Measurements from ENCODE around the gene NMT1. TPM values are rescaled to one million over a fixed set of nuclear protein-coding genes. Genes with fewer than 3 reads are reported as not detected.
A peak's percentile ranks its signal among the peaks of the same experiment; 100 is the strongest.

The NMT1 gene
- total and polyA plus RNA-seq, 9 donors: 34.0 to 49.1 (median 37.9) TPM

- no peaks in the 10 kb centered on the region for H3K36me3 ChIP-seq (ENCODE audit: control insufficient read depth, insufficient read depth, low read length)
- H3K27ac ChIP-seq (ENCODE audit: low read length): peak overlapping the region; percentile 97
- H3K4me1 ChIP-seq (ENCODE audit: control insufficient read depth, insufficient read depth, low read length): peaks cover 29% of the 10 kb centered on the region
- H3K4me3 ChIP-seq (ENCODE audit: low read length): peak overlapping the region; percentile 90
- under 1% methylated on average over 35 of the region's 56 CpGs for WGBS (ENCODE audit: insufficient coverage)
- H3K9me3 ChIP-seq (replicated peaks; ENCODE audit: control insufficient read depth, low read depth, low read length): no peaks in the 10 kb centered on the region
- DNase-seq: peak; percentile 91
- H3K27me3 ChIP-seq (ENCODE audit: control insufficient read depth, insufficient read depth, low read length): no peaks in the 10 kb centered on the region
Measured at GRCh38 chr17:45149669-45150664, 88.8 kb downstream of the NMT1 start.

DNA sequence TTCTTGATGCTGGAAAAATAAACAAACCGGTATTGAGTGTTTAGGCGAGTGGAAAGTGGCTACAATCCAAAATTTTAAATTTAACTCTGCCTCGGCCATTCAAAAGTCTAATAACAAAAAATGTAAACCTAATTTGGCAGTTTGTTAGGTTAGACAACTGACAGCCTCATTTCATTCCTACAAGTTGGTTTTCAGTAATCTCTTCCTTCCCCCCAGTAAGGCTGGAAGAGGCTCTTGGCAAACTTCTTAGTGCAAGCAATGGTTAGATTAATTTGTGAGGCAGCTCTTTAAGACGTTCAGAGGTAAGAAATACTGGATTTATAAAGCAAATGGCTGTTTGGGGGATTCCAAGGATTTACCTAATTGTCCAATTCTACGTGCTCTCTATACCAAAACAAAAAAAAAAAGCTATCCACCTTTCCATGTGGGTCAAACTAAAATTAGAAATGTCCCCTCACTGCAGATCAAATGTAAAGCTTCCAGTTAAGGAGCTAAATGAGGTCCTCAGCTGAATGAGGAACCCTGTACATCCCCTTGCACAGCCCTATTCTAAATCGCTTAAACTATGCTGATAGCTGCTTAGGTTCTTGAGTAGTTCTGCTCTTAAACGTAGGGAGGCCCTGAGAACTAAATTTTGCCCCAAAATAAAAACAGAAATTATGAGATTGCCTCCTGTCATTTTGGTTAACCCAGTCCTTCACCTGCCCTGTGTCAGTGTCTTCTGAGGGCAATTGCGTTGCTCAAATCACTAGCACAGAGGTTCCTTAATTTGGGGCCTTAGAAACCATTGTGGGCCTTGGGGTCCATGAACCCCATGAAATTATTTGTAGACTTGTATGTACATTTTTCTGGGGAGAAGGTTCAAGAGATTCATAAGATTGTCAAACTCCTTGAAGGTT, 90.0 kb downstream of the NMT1 start:
- DNase-seq: peak; percentile 74
- 43% methylated on average over 2 of the region's 8 CpGs for WGBS (ENCODE audit: insufficient coverage)
- Histone ChIP-seq H3K4me3 (ENCODE audit: low read length) (peak overlapping the region; percentile 90), H3K27me3 (ENCODE audit: control insufficient read depth, insufficient read depth, low read length) (no peaks in the 10 kb centered on the region), H3K9me3 (replicated peaks; ENCODE audit: control insufficient read depth, low read depth, low read length) (no peaks in the 10 kb centered on the region), H3K4me1 (ENCODE audit: control insufficient read depth, insufficient read depth, low read length) (peaks cover 21% of the 10 kb centered on the region), H3K27ac (ENCODE audit: low read length) (peak overlapping the region; percentile 97), H3K36me3 (ENCODE audit: control insufficient read depth, insufficient read depth, low read length) (no peaks in the 10 kb centered on the region)

DNA sequence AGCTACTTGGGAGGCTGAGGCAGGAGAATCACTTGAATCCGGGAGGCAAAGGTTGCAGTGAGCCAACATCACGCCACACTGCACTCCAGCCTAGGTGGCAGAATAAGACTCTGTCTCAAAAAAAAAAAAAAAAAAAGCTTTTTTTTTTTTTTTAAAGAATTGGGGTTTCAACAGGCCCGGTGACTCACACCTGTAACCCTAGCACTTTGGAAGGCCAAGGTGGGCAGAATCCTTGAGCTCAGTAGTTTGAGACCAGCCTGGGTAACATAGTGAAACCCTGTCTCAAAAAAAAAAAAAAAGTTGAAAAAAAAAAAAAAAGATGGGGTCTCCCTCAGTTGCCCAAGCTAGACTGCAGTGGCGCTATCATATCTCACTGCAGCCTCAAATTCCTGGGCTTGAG, 93.9 kb downstream of the NMT1 start:
- peaks cover 3% of the 10 kb centered on the region for H3K36me3 ChIP-seq (ENCODE audit: control insufficient read depth, insufficient read depth, low read length)
- H3K4me3 ChIP-seq (ENCODE audit: low read length): no peak overlapping the region
- H3K4me1 ChIP-seq (ENCODE audit: control insufficient read depth, insufficient read depth, low read length): peaks cover 22% of the 10 kb centered on the region
- H3K9me3 ChIP-seq (replicated peaks; ENCODE audit: control insufficient read depth, low read depth, low read length): no peaks in the 10 kb centered on the region
- 100% methylated on average over 1 of the region's 4 CpGs for WGBS (ENCODE audit: insufficient coverage)
- no peak for DNase-seq
- no peaks in the 10 kb centered on the region for H3K27me3 ChIP-seq (ENCODE audit: control insufficient read depth, insufficient read depth, low read length)
- H3K27ac ChIP-seq (ENCODE audit: low read length): no peak overlapping the region

- peaks cover 22% of the 10 kb centered on the region for H3K4me1 ChIP-seq (ENCODE audit: control insufficient read depth, insufficient read depth, low read length)
- H3K36me3 ChIP-seq (ENCODE audit: control insufficient read depth, insufficient read depth, low read length): peaks cover 3% of the 10 kb centered on the region
- 100% methylated on average over 1 of the region's 2 CpGs for WGBS (ENCODE audit: insufficient coverage)
Measured at GRCh38 chr17:45155483-45155882, 94.4 kb downstream of the NMT1 start.

GRCh38 chr17:45156242-45156641, 95.1 kb downstream of the NMT1 start:
- H3K27me3 ChIP-seq (ENCODE audit: control insufficient read depth, insufficient read depth, low read length): no peaks in the 10 kb centered on the region
- no peak overlapping the region for H3K27ac ChIP-seq (ENCODE audit: low read length)
- no peak for DNase-seq
- H3K36me3 ChIP-seq (ENCODE audit: control insufficient read depth, insufficient read depth, low read length): peaks cover 3% of the 10 kb centered on the region
- H3K4me1 ChIP-seq (ENCODE audit: control insufficient read depth, insufficient read depth, low read length): peaks cover 19% of the 10 kb centered on the region
- WGBS (ENCODE audit: insufficient coverage): no CpG with 5 or more reads among the region's 3 CpGs
- H3K9me3 ChIP-seq (replicated peaks; ENCODE audit: control insufficient read depth, low read depth, low read length): no peaks in the 10 kb centered on the region
- H3K4me3 ChIP-seq (ENCODE audit: low read length): no peak overlapping the region

More at GRCh38 chr17:45155483-45155882, 94.4 kb downstream of the NMT1 start:
- no peak for DNase-seq
- Histone ChIP-seq H3K27ac (ENCODE audit: low read length) (no peak overlapping the region), H3K9me3 (replicated peaks; ENCODE audit: control insufficient read depth, low read depth, low read length) (no peaks in the 10 kb centered on the region), H3K27me3 (ENCODE audit: control insufficient read depth, insufficient read depth, low read length) (no peaks in the 10 kb centered on the region), H3K4me3 (ENCODE audit: low read length) (no peak overlapping the region)

Other genes starting within 250 kb of the NMT1 start
- gene GJC1, start 231.0 kb upstream of the NMT1 start, total RNA-seq: 22.1 TPM
- 10 to 100 TPM; 19.3 to 35.4 (median 24.3) TPM for gene GJC1, start 231.0 kb upstream of the NMT1 start, polyA plus RNA-seq (ENCODE audit: insufficient read depth in 1 of 8, insufficient read length in 8 of 8, low replicate concordance in 1 of 8)
- 6.6 TPM for gene HIGD1B, start 213.4 kb upstream of the NMT1 start, total RNA-seq
- 1 to 10 TPM; 3.4 to 5.8 (median 4.1) TPM for gene HIGD1B, start 213.4 kb upstream of the NMT1 start, polyA plus RNA-seq (ENCODE audit: insufficient read depth in 1 of 8, insufficient read length in 8 of 8, low replicate concordance in 1 of 8)
- gene EFTUD2, start 161.9 kb upstream of the NMT1 start, total RNA-seq: 53.4 TPM
- gene EFTUD2, start 161.9 kb upstream of the NMT1 start, polyA plus RNA-seq (ENCODE audit: insufficient read depth in 1 of 8, insufficient read length in 8 of 8, low replicate concordance in 1 of 8): 10 to 100 TPM; 59.2 to 76.4 (median 68.8) TPM
- 0.35 TPM for gene GFAP, start 145.8 kb upstream of the NMT1 start, total RNA-seq
- gene GFAP, start 145.8 kb upstream of the NMT1 start, polyA plus RNA-seq (ENCODE audit: insufficient read depth in 1 of 8, insufficient read length in 8 of 8, low replicate concordance in 1 of 8): 1 to 10 TPM in 1 of 8 donors, under 1 TPM in 7; 0.12 to 1.1 (median 0.24) TPM
- gene KIF18B, start 113.5 kb upstream of the NMT1 start, total RNA-seq: 1.9 TPM
- 10 to 100 TPM in 4 of 8 donors, 1 to 10 TPM in 4; 7.4 to 12.2 (median 9.6) TPM for gene KIF18B, start 113.5 kb upstream of the NMT1 start, polyA plus RNA-seq (ENCODE audit: insufficient read depth in 1 of 8, insufficient read length in 8 of 8, low replicate concordance in 1 of 8)
- gene C1QL1, start 93.0 kb upstream of the NMT1 start, total RNA-seq: 5.3 TPM
- gene C1QL1, start 93.0 kb upstream of the NMT1 start, polyA plus RNA-seq (ENCODE audit: insufficient read depth in 1 of 8, insufficient read length in 8 of 8, low replicate concordance in 1 of 8): 10 to 100 TPM in 1 of 8 donors, 1 to 10 TPM in 6, under 1 TPM in 1; 0.82 to 11.1 (median 2.4) TPM
- gene DCAKD, start 9.7 kb upstream of the NMT1 start, total RNA-seq: 27.2 TPM
- 10 to 100 TPM; 28.0 to 40.1 (median 33.7) TPM for gene DCAKD, start 9.7 kb upstream of the NMT1 start, polyA plus RNA-seq (ENCODE audit: insufficient read depth in 1 of 8, insufficient read length in 8 of 8, low replicate concordance in 1 of 8)
- 15.1 TPM for gene PLCD3, start 71.2 kb downstream of the NMT1 start, total RNA-seq
- 10 to 100 TPM; 28.9 to 53.0 (median 39.5) TPM for gene PLCD3, start 71.2 kb downstream of the NMT1 start, polyA plus RNA-seq (ENCODE audit: insufficient read depth in 1 of 8, insufficient read length in 8 of 8, low replicate concordance in 1 of 8)
- gene ACBD4, start 74.4 kb downstream of the NMT1 start, total RNA-seq: 4.1 TPM
- 1 to 10 TPM; 4.2 to 7.7 (median 5.5) TPM for gene ACBD4, start 74.4 kb downstream of the NMT1 start, polyA plus RNA-seq (ENCODE audit: insufficient read depth in 1 of 8, insufficient read length in 8 of 8, low replicate concordance in 1 of 8)
- 8.6 TPM for gene HEXIM1, start 87.2 kb downstream of the NMT1 start, total RNA-seq
- 10 to 100 TPM; 21.2 to 28.0 (median 24.1) TPM for gene HEXIM1, start 87.2 kb downstream of the NMT1 start, polyA plus RNA-seq (ENCODE audit: insufficient read depth in 1 of 8, insufficient read length in 8 of 8, low replicate concordance in 1 of 8)
- 6.2 TPM for gene HEXIM2, start 100.6 kb downstream of the NMT1 start, total RNA-seq
- gene HEXIM2, start 100.6 kb downstream of the NMT1 start, polyA plus RNA-seq (ENCODE audit: insufficient read depth in 1 of 8, insufficient read length in 8 of 8, low replicate concordance in 1 of 8): 1 to 10 TPM; 6.8 to 9.1 (median 7.8) TPM
- 1.2 TPM for gene FMNL1, start 160.6 kb downstream of the NMT1 start, total RNA-seq
- gene FMNL1, start 160.6 kb downstream of the NMT1 start, polyA plus RNA-seq (ENCODE audit: insufficient read depth in 1 of 8, insufficient read length in 8 of 8, low replicate concordance in 1 of 8): 1 to 10 TPM; 4.6 to 7.6 (median 5.5) TPM
- 0.04 TPM for gene SPATA32, start 200.8 kb downstream of the NMT1 start, total RNA-seq
- gene SPATA32, start 200.8 kb downstream of the NMT1 start, polyA plus RNA-seq (ENCODE audit: insufficient read depth in 1 of 8, insufficient read length in 8 of 8, low replicate concordance in 1 of 8): under 1 TPM in 1 of 8 donors, not detected in 7; 0.08 TPM